GM13976 (cell line): ENCODE measurements around the gene LRRC23.
A peak's percentile ranks its signal among the peaks of the same experiment; 100 is the strongest.

ENCODE experiments used
- DNase-seq: peaks from one replicate; pipeline ENCODE4 v3.0.0; 2012; ENCODE audit warnings: low spot score
- in situ Hi-C: fragments of 300-500 bp; cut with MboI; formaldehyde crosslinking; loops from one replicate; pipeline ENCODE4 v1.12.0; 2022; ENCODE audit warnings: low sequenced_read_pairs, mixed read lengths, inconsistent platforms; ENCODE audit not compliant: unreplicated experiment
- TF ChIP-seq, protein P1 (sequence below): IDR thresholded peaks from 2 replicates; pipeline ENCODE4 v1.5.1; 2012; ENCODE audit warnings: borderline replicate concordance, mild to moderate bottlenecking; ENCODE audit not compliant: insufficient read depth; ENCODE audit errors: extremely low read depth, missing control alignments, control extremely low read depth

LRRC23 gene

DNA sequence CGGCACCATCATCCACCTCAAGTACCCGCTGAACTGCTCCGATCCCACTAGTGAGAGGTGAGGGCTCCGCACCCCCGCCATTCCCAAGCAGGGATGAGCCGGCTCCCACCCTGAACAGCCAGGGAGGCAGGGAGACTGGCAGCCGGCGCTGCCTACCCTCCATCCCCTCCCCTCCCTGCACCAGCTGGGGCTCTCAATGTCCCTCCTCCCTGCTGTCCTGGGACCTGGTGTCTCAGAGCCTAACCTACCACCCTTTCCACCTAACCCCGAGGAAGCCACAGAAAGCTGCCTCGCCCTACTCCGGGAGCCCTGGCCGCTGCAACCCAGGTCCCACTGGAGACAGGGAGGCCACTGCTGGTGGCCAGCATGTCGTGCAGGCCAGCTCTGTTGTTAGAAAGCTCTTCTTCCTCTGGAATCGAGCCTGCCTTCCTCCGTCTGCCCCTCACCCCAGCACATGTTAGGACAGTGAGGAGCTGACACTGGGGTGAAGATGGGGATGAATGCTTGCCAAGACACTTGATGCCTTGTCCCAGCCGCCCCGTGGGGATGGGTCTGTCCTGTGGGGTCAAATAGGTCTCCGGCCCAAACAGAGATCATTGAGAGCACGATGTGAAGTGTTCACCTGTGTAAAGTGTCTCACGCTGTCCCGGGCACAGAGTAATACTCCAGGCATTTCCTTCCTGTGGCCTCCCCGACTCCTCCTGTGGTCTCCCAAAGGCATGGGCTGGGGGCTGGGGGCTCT is 47.7 kb downstream of the LRRC23 start:
- TF ChIP-seq, protein P1, sequence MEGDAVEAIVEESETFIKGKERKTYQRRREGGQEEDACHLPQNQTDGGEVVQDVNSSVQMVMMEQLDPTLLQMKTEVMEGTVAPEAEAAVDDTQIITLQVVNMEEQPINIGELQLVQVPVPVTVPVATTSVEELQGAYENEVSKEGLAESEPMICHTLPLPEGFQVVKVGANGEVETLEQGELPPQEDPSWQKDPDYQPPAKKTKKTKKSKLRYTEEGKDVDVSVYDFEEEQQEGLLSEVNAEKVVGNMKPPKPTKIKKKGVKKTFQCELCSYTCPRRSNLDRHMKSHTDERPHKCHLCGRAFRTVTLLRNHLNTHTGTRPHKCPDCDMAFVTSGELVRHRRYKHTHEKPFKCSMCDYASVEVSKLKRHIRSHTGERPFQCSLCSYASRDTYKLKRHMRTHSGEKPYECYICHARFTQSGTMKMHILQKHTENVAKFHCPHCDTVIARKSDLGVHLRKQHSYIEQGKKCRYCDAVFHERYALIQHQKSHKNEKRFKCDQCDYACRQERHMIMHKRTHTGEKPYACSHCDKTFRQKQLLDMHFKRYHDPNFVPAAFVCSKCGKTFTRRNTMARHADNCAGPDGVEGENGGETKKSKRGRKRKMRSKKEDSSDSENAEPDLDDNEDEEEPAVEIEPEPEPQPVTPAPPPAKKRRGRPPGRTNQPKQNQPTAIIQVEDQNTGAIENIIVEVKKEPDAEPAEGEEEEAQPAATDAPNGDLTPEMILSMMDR = no peak
- no peak for DNase-seq
- in situ Hi-C loops = no loop called here

DNA sequence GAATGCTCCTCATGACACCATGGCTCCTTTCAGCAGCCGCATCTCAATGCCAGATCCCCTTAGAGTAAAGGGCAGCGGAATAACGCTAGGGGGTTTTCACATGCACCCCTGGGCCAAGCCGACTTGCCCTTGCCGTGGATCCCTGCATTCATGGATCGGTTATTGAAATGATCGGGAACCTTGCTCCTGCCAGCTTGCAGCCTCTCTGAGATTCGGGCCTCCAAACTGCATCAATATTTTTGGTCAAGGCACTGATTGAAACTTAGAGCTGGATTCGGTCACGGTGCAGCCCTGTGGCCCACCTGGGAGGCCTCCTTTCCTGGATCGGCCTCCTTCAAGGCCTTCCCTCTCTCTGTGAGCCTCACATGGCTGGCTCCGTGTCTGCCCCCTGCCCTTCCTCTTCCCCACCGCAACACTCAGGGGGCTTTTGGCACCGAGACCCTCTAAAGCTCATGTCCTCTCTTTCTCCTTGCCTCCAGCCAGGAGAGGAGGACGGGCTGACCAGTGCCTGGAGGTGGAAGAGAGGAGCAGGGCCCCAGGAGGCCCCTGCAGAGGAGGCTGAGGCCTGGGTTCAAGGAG is 48.3 kb downstream of the LRRC23 start:
- no peak for DNase-seq
- TF ChIP-seq, protein P1 = no peak
- in situ Hi-C loops = no loop called here

DNA sequence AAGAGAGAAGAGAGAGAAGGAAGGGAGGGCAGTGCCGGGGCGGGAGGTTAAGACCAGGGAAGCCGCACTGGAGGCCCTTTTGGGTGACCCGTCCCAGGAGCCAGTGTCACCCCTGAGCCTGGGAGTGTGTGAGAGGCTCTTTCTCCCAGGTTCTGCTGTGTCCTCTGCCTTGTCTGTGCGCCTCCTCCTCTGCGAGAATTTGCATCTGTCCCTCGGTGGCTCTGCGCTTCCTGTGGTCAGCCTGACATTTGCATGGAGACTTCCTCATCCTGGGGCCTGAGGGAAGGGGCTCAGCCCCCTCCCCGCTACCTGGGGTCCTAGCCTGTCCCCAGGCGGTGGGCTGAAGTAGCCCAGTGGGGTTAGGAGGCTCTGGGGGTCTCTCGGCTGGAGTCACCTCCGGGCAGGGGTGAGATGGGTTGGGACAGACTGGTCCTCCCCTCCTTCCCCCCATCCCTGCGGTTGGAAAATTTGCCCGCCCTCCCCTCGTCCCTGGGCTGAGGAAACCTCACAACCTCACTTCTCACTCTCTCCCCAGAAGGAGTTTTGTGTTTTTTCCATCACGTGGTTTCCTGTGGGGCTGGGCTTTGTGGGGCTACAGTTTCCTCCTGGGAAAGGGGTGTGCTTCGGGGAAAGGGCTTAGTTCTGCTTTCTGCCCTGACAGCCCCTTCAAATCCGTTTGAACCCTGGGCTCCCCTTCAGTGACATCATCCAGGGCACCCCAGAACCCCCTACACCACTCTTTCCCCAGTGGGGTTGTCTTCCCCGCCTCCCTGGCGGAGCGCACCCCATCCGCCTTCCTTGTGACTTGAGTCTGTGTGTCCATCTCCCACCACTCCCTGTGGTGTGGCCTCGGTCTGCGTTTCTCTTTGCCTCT is 49.1 kb downstream of the LRRC23 start:
- in situ Hi-C loops = no loop called here
- TF ChIP-seq, protein P1 = no peak
- DNase-seq = peak; percentile 84

DNA sequence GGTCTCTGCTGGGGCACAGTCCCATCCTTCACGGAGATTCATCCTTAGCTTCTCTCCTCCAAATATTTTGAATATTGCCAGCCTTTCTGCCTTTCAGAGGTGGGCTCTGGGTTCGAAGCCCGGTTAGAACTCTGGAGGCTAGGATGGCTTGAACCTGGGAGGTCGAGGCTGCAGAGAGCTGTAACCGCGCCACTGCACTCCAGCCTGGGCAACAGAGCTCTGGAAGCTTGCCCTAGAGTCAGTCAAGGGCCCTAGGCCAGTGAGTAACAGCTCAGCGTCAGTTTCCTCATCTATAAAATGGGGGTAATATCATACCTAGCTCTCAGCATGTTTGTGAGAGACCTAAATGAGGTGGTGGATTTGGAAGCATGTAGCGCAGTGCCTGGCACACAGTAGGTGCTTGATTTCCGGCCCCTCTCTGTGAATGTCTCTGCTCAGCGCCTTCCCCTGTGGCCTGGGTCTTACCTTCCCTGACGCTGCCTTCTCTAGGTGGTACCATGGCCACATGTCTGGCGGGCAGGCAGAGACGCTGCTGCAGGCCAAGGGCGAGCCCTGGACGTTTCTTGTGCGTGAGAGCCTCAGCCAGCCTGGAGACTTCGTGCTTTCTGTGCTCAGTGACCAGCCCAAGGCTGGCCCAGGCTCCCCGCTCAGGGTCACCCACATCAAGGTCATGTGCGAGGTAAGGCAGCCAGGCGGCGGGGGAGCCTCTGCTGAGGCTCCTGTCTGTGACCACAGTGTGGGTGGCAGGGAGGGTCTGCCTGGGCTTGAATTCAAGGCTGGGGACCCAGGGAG is 49.9 kb downstream of the LRRC23 start:
- DNase-seq = no peak
- TF ChIP-seq, protein P1 = no peak
- in situ Hi-C loops = no loop called here

DNA sequence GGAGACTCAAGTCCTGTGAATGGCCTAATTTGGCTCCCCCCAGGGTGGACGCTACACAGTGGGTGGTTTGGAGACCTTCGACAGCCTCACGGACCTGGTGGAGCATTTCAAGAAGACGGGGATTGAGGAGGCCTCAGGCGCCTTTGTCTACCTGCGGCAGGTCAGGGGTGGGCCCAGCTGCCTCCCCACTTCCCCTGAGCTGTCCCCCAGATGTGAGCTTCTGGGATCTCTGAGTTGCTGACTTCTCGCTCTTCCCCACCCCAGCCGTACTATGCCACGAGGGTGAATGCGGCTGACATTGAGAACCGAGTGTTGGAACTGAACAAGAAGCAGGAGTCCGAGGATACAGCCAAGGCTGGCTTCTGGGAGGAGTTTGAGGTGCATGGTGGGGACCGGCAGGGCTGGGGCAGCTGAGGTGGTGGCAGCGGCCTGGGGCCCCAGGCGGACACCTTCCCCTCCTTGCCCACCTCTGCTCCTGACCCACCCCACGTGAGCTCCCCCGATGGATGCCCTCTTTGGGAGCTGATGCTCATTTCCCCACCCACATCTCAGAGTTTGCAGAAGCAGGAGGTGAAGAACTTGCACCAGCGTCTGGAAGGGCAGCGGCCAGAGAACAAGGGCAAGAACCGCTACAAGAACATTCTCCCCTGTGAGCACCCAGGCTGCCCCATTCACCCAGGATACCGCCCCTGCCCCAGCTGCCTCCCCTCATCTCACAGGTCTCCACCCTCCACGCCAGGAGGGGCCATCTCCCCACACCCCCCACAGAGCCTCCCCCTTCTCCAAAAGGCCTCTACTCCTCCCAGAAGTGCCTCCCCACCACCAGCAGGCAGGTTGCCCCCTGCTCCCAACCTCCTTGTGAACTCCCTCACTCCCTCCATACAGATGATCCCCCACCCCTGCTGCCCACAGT is 50.7 kb downstream of the LRRC23 start:
- TF ChIP-seq, protein P1 = no peak
- in situ Hi-C loops = no loop called here
- DNase-seq = no peak
